Spinal cord (tissue), 10 donors: ENCODE data around the gene SEMA4C. TPM values are rescaled to one million over a fixed set of nuclear protein-coding genes. Genes with fewer than 3 reads are reported as not detected.

Source experiments
- DNase-seq, 6 donors: peaks; one replicate each; pipeline versions ENCODE4 v3.0.0 to v3.0.0-alpha.2; 2013 to 2015; ENCODE audit warnings: low spot score in 6 of 6, low read depth in 4 of 6
- H3K27ac ChIP-seq: one replicate; pipeline ENCODE4 v1.5.1; 2013; ENCODE audit warnings: low read depth, low read length, control low read depth
- H3K27me3 ChIP-seq: one replicate; pipeline ENCODE4 v1.6.1; 2013; ENCODE audit warnings: low read length; ENCODE audit not compliant: control insufficient read depth, insufficient read depth
- H3K36me3 ChIP-seq: one replicate; pipeline ENCODE4 v1.6.1; 2013; ENCODE audit warnings: low read length; ENCODE audit not compliant: control insufficient read depth, insufficient read depth
- H3K4me1 ChIP-seq: one replicate; pipeline ENCODE4 v1.6.1; 2013; ENCODE audit warnings: low read length; ENCODE audit not compliant: control insufficient read depth, insufficient read depth
- H3K4me3 ChIP-seq: one replicate; pipeline ENCODE4 v1.5.1; 2013; ENCODE audit warnings: low read depth, low read length, control low read depth
- H3K9me3 ChIP-seq: one replicate; pipeline ENCODE4 v1.6.1; 2013; ENCODE audit warnings: low read length; ENCODE audit not compliant: control insufficient read depth, insufficient read depth
- WGBS: methylation state at CpG from one replicate; pipeline ENCODE4 v1.1.5; 2013; ENCODE audit warnings: missing lambda C conversion rate; ENCODE audit not compliant: insufficient coverage; 5-methylcytosine and 5-hydroxymethylcytosine counted together
- polyA plus RNA-seq, 2 donors: library from polyadenylated mRNA; unstranded; fragments of 120-200 nt; gene quantifications; one replicate each; pipeline ENCODE4 v1.2.1, GENCODE V29; 2013; ENCODE audit not compliant: insufficient read length in 2 of 2
- total RNA-seq, 2 donors: library from RNA; depleted of rRNA in 1 of 2; stranded (reverse); fragments of 120-200 nt in 1 of 2; fragments of >200 nt in 1 of 2; gene quantifications; one replicate each; pipeline versions ENCODE4 v1.2.3 to v1.2.4, GENCODE V29; 2013 to 2014
- donor health status: healthy.

SEMA4C gene
- total and polyA plus RNA-seq, 4 donors, result 35.9 to 84.0 (median 57.4) TPM

GRCh38 chr2:96898641-96899412 is 28.9 kb upstream of the SEMA4C start:
- 86% methylated on average over 11 of the region's 11 CpGs for WGBS
- Histone ChIP-seq H3K27me3 (no peaks in the 10 kb centered on the region), H3K36me3 (peaks cover 3% of the 10 kb centered on the region), H3K4me1 (peaks cover 38% of the 10 kb centered on the region), H3K9me3 (no peaks in the 10 kb centered on the region), H3K27ac (no peak overlapping the region), H3K4me3 (no peak overlapping the region)
- no peak for DNase-seq

GRCh38 chr2:96898135-96898505 is 28.2 kb upstream of the SEMA4C start:
- Histone ChIP-seq H3K9me3 (no peaks in the 10 kb centered on the region), H3K4me1 (peaks cover 38% of the 10 kb centered on the region), H3K27me3 (no peaks in the 10 kb centered on the region), H3K27ac (no peak overlapping the region), H3K36me3 (peaks cover 3% of the 10 kb centered on the region), H3K4me3 (no peak overlapping the region)
- no peak for DNase-seq
- WGBS, result 90% methylated on average over 8 of the region's 8 CpGs

GRCh38 chr2:96897491-96898134 is 27.7 kb upstream of the SEMA4C start:
- Histone ChIP-seq H3K27me3 (no peaks in the 10 kb centered on the region), H3K4me1 (peaks cover 42% of the 10 kb centered on the region), H3K27ac (no peak overlapping the region), H3K4me3 (no peak overlapping the region), H3K9me3 (no peaks in the 10 kb centered on the region), H3K36me3 (peaks cover 3% of the 10 kb centered on the region)
- DNase-seq, result no peak
- 69% methylated on average over 11 of the region's 11 CpGs for WGBS

GRCh38 chr2:96895746-96896651 is 26.1 kb upstream of the SEMA4C start:
- Histone ChIP-seq H3K4me3 (no peak overlapping the region), H3K36me3 (peaks cover 3% of the 10 kb centered on the region), H3K4me1 (peaks cover 59% of the 10 kb centered on the region), H3K27ac (no peak overlapping the region), H3K9me3 (no peaks in the 10 kb centered on the region), H3K27me3 (no peaks in the 10 kb centered on the region)
- DNase-seq, result no peak
- 49% methylated on average over 12 of the region's 18 CpGs for WGBS

- H3K4me1 ChIP-seq, result peaks cover 66% of the 10 kb centered on the region
- no peaks in the 10 kb centered on the region for H3K27me3 ChIP-seq
- no peak overlapping the region for H3K4me3 ChIP-seq
- no peaks in the 10 kb centered on the region for H3K9me3 ChIP-seq
- no peak for DNase-seq
- 80% methylated on average over 10 of the region's 10 CpGs for WGBS
- peaks cover 1% of the 10 kb centered on the region for H3K36me3 ChIP-seq
- no peak overlapping the region for H3K27ac ChIP-seq
These were observed 25.3 kb upstream of the SEMA4C start for GRCh38 chr2:96895032-96895745.

GRCh38 chr2:96894151-96894531 is 24.3 kb upstream of the SEMA4C start:
- no peak for DNase-seq
- WGBS, result 89% methylated on average over 1 of the region's 3 CpGs
- no peak overlapping the region for H3K27ac ChIP-seq
- no peaks in the 10 kb centered on the region for H3K27me3 ChIP-seq
- no peak overlapping the region for H3K4me3 ChIP-seq
- H3K36me3 ChIP-seq, result no peaks in the 10 kb centered on the region
- H3K4me1 ChIP-seq, result peaks cover 64% of the 10 kb centered on the region
- H3K9me3 ChIP-seq, result no peaks in the 10 kb centered on the region

GRCh38 chr2:96893289-96894150 is 23.6 kb upstream of the SEMA4C start:
- H3K27me3 ChIP-seq, result no peaks in the 10 kb centered on the region
- H3K9me3 ChIP-seq, result no peaks in the 10 kb centered on the region
- peak in 2 of 6 donors; percentile 31 to 61 for DNase-seq
- no peak overlapping the region for H3K4me3 ChIP-seq
- H3K4me1 ChIP-seq, result peaks cover 64% of the 10 kb centered on the region
- H3K36me3 ChIP-seq, result no peaks in the 10 kb centered on the region
- no peak overlapping the region for H3K27ac ChIP-seq
- WGBS, result 83% methylated on average over 15 of the region's 16 CpGs

GRCh38 chr2:96891591-96892333 is 21.9 kb upstream of the SEMA4C start:
- DNase-seq, result no peak
- no peaks in the 10 kb centered on the region for H3K36me3 ChIP-seq
- H3K4me3 ChIP-seq, result no peak overlapping the region
- H3K4me1 ChIP-seq, result peaks cover 81% of the 10 kb centered on the region
- no peaks in the 10 kb centered on the region for H3K27me3 ChIP-seq
- 60% methylated on average over 8 of the region's 11 CpGs for whole genome bisulfite sequencing
- no peaks in the 10 kb centered on the region for H3K9me3 ChIP-seq
- H3K27ac ChIP-seq, result no peak overlapping the region
